Nephron progenitor cell (in vitro differentiated cells): Measurements from ENCODE around the gene MICB.
"Not testable (repeated sequence)": the region's sequence is repeated elsewhere in the genome, so short reads cannot be mapped to it uniquely, and the experiment has no call there.

Source experiments
- DNase-seq: peaks from one replicate; pipeline ENCODE4 v3.0.0; 2021
- H3K27ac Mint-ChIP-seq: 2 replicates; pipeline ENCODE4 v1.8.0; 2021; ENCODE audit warnings: mild to moderate bottlenecking, moderate library complexity, mixed read lengths
- H3K27me3 Mint-ChIP-seq: 2 replicates; pipeline ENCODE4 v1.8.0; 2021; ENCODE audit warnings: mild to moderate bottlenecking, low read depth, mixed read lengths; ENCODE audit not compliant: poor library complexity
- H3K36me3 Mint-ChIP-seq: 2 replicates; pipeline ENCODE4 v1.8.0; 2021; ENCODE audit warnings: low read depth, mixed read lengths
- H3K4me1 Mint-ChIP-seq: 2 replicates; pipeline ENCODE4 v1.8.0; 2021; ENCODE audit warnings: mixed read lengths
- H3K4me3 Mint-ChIP-seq: 2 replicates; pipeline ENCODE4 v1.8.0; 2021; ENCODE audit warnings: mild to moderate bottlenecking, moderate library complexity, mixed read lengths
- H3K9me3 Mint-ChIP-seq: 2 replicates; pipeline ENCODE4 v1.8.0; 2021; ENCODE audit warnings: mild to moderate bottlenecking, moderate library complexity, mixed read lengths
- TF ChIP-seq, protein P1 (sequence below): fragments of 200-600 bp; sonication (generic); IDR thresholded peaks from 2 replicates; pipeline ENCODE4 v1.5.0; 2021; ENCODE audit warnings: antibody characterized with exemption

Gene MICB

DNA sequence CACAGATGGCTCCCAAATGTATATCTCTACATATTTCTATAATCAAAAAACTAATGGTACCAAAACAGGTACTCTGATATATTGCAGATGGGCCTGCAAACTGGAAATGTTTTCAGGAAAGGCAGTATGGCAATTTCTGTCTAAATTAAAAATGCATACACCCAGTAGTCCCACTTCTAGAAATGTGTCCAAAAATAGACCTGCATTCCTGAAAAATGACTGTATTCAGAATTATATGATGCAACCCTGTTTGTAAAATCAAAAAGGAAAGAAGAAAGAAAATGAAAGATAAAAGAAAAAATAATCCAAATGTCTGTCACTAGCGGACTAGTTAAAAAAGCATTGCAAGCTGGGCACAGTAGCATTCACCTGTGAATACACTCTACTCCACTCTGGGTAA is 12.9 kb upstream of the MICB start:
- peaks cover 30% of the 10 kb centered on the region for H3K27me3 Mint-ChIP-seq
- H3K4me1 Mint-ChIP-seq = peaks cover 2% of the 10 kb centered on the region
- H3K27ac Mint-ChIP-seq = no peak overlapping the region
- TF ChIP-seq, protein P1, sequence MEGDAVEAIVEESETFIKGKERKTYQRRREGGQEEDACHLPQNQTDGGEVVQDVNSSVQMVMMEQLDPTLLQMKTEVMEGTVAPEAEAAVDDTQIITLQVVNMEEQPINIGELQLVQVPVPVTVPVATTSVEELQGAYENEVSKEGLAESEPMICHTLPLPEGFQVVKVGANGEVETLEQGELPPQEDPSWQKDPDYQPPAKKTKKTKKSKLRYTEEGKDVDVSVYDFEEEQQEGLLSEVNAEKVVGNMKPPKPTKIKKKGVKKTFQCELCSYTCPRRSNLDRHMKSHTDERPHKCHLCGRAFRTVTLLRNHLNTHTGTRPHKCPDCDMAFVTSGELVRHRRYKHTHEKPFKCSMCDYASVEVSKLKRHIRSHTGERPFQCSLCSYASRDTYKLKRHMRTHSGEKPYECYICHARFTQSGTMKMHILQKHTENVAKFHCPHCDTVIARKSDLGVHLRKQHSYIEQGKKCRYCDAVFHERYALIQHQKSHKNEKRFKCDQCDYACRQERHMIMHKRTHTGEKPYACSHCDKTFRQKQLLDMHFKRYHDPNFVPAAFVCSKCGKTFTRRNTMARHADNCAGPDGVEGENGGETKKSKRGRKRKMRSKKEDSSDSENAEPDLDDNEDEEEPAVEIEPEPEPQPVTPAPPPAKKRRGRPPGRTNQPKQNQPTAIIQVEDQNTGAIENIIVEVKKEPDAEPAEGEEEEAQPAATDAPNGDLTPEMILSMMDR = no peak
- no peaks in the 10 kb centered on the region for H3K9me3 Mint-ChIP-seq
- DNase-seq = no peak
- no peaks in the 10 kb centered on the region for H3K36me3 Mint-ChIP-seq
- no peak overlapping the region for H3K4me3 Mint-ChIP-seq

DNA sequence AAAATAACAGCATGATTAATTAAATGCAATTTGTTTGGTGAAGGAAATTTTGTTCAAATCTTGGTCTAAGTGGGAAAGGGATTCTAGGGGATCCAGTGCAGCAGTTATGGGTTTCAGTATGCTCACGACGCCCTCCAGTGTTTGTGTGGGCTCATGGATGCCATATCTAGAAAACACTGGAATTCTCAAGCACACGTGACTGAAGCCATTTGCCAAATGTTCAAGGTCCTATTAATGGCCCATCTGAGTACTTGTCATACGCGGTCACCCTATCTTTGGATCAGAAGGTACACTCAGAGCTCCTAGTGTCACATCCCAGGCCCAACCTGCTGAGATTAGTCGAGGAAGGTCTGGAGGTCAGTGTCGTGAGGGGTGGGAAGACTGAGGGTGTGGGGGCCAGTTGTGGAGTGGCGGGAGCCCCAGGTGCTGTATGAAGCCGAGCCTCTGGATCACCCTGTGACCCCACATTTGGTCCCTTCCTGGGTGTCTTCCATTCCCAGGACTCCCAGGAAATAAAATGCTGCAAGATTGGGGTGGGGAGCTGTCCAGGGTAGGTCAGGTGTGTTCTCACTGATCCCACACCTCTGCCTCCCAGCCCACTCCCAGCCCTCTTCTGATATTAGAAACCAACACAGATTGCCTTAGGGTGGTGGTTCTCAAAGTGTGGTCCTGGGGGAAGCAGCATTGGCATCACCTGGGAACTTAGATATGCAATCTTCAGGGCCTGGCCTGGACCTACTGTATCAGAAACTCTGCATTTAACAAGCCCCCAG is 11.7 kb upstream of the MICB start:
- H3K4me1 Mint-ChIP-seq, H3K4me3 Mint-ChIP-seq, H3K36me3 Mint-ChIP-seq, H3K27ac Mint-ChIP-seq, H3K9me3 Mint-ChIP-seq, DNase-seq: not testable (repeated sequence)
- peaks cover 22% of the 10 kb centered on the region for H3K27me3 Mint-ChIP-seq

DNA sequence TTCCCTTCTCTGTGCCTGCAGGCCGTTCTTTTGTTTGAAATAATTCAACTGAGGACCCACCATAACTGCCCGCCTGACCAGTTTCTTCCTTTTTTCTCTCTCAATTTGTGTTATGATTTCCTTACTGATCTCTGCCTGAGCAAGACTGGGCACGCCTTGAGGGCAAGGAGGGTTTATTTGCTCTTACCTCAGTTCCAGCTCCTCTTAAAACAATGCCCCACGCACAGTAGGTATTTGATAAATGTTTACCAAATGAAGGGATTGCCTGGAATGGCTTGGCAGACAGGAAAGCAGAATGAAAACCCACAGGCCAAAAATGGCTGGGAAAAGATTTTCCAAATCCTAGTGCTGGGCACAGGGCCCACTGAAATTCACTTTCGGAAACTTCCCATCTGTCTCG is 10.3 kb upstream of the MICB start:
- not testable (repeated sequence) for H3K36me3 Mint-ChIP-seq, DNase-seq, H3K27ac Mint-ChIP-seq, H3K9me3 Mint-ChIP-seq, H3K4me3 Mint-ChIP-seq, H3K4me1 Mint-ChIP-seq
- H3K27me3 Mint-ChIP-seq = peaks cover 29% of the 10 kb centered on the region

DNA sequence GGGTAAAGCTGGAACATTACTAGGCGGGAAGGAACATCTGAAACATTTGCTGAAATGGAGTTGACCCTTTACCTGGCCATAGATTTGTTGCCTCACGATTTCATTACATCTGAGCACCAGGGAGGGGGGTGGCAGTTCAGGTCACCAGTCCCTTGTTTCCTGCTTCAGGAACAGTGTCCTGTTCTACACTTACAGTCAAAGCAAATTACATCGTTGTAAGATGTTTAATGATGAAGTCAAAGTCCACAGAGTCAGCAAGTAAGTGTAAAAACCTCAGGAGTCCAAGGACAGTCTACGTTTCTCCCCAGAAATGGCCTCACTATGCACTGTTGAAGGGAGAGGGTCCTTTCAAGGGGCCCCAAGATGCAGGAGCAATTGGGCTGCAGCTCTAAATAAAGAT is 8.9 kb upstream of the MICB start:
- H3K4me3 Mint-ChIP-seq = no peak overlapping the region
- H3K9me3 Mint-ChIP-seq = no peaks in the 10 kb centered on the region
- TF ChIP-seq, protein P1 = no peak
- no peaks in the 10 kb centered on the region for H3K36me3 Mint-ChIP-seq
- no peak for DNase-seq
- peaks cover 41% of the 10 kb centered on the region for H3K27me3 Mint-ChIP-seq
- no peak overlapping the region for H3K27ac Mint-ChIP-seq
- peaks cover 15% of the 10 kb centered on the region for H3K4me1 Mint-ChIP-seq

DNA sequence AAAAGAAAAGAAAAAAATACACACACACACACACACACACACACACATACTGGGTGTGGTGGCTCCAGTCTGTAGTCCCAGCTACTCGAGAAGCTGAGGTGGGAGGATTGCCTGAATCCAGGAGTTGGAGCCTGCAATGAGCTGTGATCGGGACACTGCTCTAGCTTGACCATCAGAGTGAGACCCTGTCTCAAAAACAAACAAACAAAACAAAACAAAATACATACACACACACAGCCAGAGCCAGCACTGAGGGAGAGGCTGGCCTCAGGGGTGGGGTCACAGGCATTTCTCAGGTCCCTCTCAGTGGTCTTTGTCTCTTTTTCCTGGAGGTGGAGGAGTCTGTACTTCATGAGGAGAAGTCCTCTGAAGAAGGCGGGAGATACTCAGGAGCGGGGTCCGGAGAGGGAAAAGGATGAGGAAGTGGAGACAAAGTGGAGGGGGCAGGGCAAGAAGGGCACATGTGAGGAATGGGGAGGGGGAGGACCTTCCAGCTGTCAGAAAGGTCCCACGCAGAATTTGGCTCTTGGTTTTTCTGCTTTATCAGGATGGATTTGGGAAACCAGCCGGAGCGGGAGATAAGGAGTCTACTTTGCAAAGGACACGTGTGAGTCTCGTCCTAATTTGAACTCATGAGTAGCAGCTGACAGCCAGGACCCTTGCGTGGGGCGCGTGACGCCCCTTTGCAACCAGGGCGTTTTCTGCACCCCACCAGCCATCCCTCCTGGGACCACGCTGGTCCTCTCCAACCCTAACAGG is 7.7 kb upstream of the MICB start:
- H3K9me3 Mint-ChIP-seq = peaks cover 2% of the 10 kb centered on the region
- no peaks in the 10 kb centered on the region for H3K36me3 Mint-ChIP-seq
- H3K4me3 Mint-ChIP-seq = no peak overlapping the region
- H3K4me1 Mint-ChIP-seq = peaks cover 15% of the 10 kb centered on the region
- no peak overlapping the region for H3K27ac Mint-ChIP-seq
- peaks cover 48% of the 10 kb centered on the region for H3K27me3 Mint-ChIP-seq
- no peak for DNase-seq
- TF ChIP-seq, protein P1 = no peak

DNA sequence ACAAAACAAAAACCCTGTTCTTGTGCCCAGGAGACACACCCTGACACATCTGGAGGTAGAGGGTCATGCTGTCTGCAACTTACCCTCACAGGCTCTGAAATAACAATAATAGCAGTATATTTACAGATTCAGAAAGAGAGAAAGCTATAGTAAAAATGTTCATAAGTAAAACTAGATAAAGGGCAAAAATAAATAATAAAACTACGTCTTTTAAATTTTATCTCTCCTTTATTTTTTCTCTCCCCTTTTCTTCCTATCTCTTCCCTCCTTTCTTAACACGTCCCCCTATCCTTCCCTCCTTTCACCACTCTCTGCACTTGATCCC is 4.4 kb upstream of the MICB start:
- Mint-ChIP-seq H3K4me3 (peak overlapping the region; percentile 78), H3K27me3 (peaks cover 80% of the 10 kb centered on the region), H3K4me1 (peaks cover 26% of the 10 kb centered on the region)
- not testable (repeated sequence) for DNase-seq, H3K27ac Mint-ChIP-seq, H3K36me3 Mint-ChIP-seq, H3K9me3 Mint-ChIP-seq

DNA sequence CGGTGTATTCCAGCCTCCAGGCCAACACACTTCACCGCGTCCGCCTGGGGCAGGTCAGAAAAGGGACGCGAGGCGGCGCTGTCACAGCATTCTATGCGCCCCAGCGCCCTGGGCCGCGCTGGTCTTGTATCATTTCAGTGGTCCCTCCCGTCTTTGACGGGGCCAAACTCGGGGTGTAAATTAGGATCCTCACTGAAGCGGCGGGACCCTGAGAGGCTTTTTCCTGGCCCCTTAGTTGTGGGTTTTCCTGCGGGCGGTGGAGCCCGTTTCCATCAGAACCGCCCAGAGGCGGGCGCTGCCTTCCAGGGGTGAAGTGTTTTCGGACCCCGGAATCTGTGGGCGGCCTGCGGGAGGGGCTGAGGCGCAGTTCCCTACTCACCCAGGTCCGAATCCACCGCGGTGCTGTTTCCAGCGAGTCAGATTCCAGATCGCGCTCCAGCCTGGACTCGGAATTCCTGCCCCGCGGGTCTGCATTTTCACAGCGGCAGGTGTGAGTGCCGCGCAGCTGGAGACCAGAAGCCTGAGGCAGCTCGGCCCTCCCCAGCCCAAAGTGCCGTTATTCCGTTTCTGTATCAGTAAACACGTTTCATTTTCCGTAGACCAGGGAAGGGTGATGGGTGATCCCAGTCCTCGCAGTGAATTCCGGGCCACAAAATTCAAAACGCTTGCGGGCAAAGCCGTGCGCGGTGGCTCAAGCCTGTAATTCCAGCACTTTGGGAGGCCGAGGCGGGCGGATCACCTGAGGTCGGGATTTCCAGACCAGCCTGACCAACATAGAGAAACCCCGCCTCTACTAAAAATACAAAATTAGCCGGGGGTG is 3.9 kb upstream of the MICB start:
- Mint-ChIP-seq H3K27ac (no peak overlapping the region), H3K4me3 (peak overlapping the region; percentile 78), H3K9me3 (peaks cover 10% of the 10 kb centered on the region), H3K27me3 (peaks cover 83% of the 10 kb centered on the region), H3K4me1 (peaks cover 32% of the 10 kb centered on the region), H3K36me3 (no peaks in the 10 kb centered on the region)
- TF ChIP-seq, protein P1 = peak; percentile 83
- DNase-seq = peak; percentile 87
